Measurements from ENCODE around the gene MYOD1.

The MYOD1 gene

GRCh38 chr11:17719028-17719937 is at the start of gene MYOD1:
TSS of gene MYOD1 (plus strand) at chr11:17719571. CDS start at chr11:17719783, 212 bp downstream.
- no peak for DNase-seq (ENCODE audit: low read depth)

- DNase-seq (ENCODE audit: low read depth) = no peak
Measured at GRCh38 chr11:17672469-17672868, 46.9 kb upstream of the MYOD1 start.

- no peak for DNase-seq (ENCODE audit: low read depth)
Measured at GRCh38 chr11:17673951-17674350, 45.4 kb upstream of the MYOD1 start.

GRCh38 chr11:17682848-17683247 is 36.5 kb upstream of the MYOD1 start:
- DNase-seq (ENCODE audit: low read depth) = no peak

- no peak for DNase-seq (ENCODE audit: low read depth)
Measured at GRCh38 chr11:17683377-17684161, 35.8 kb upstream of the MYOD1 start.

GRCh38 chr11:17684550-17684949 is 34.8 kb upstream of the MYOD1 start:
- DNase-seq (ENCODE audit: low read depth) = no peak

- DNase-seq (ENCODE audit: low read depth) = no peak
Measured at GRCh38 chr11:17686231-17686980, 33.0 kb upstream of the MYOD1 start.

- no peak for DNase-seq (ENCODE audit: low read depth)
Measured at GRCh38 chr11:17687946-17688670, 31.3 kb upstream of the MYOD1 start.

- no peak for DNase-seq (ENCODE audit: low read depth)
Measured at GRCh38 chr11:17691550-17691949, 27.8 kb upstream of the MYOD1 start.

GRCh38 chr11:17691976-17692375 is 27.4 kb upstream of the MYOD1 start:
- no peak for DNase-seq (ENCODE audit: low read depth)

- no peak for DNase-seq (ENCODE audit: low read depth)
Measured at GRCh38 chr11:17692931-17693330, 26.4 kb upstream of the MYOD1 start.

GRCh38 chr11:17693531-17693930 is 25.8 kb upstream of the MYOD1 start:
- no peak for DNase-seq (ENCODE audit: low read depth)

- no peak for DNase-seq (ENCODE audit: low read depth)
Measured at GRCh38 chr11:17694494-17695110, 24.8 kb upstream of the MYOD1 start.

- no peak for DNase-seq (ENCODE audit: low read depth)
Measured at GRCh38 chr11:17695454-17696441, 23.6 kb upstream of the MYOD1 start.

- no peak for DNase-seq (ENCODE audit: low read depth)
Measured at GRCh38 chr11:17696741-17697140, 22.6 kb upstream of the MYOD1 start.

- no peak for DNase-seq (ENCODE audit: low read depth)
Measured at GRCh38 chr11:17697175-17697949, 22.0 kb upstream of the MYOD1 start.

- DNase-seq (ENCODE audit: low read depth) = no peak
Measured at GRCh38 chr11:17699147-17700114, 19.9 kb upstream of the MYOD1 start.

GRCh38 chr11:17700991-17701390 is 18.4 kb upstream of the MYOD1 start:
- no peak for DNase-seq (ENCODE audit: low read depth)

Measured in activated T-helper 9 cell treated with anti-CD3 and anti-CD28 coated beads, Interleukin-2, amount 50 U/mL, for 16 hours (primary cell).